Vagina (tissue), 2 donors: ENCODE results near the gene NEDD4.

Experiments
- CTCF ChIP-seq, 3 experiments: fragments of 450-650 bp in 2 of 3; fragments of 200-600 bp in 1 of 3; sonication (generic) in 1 of 3; IDR thresholded peaks; one replicate each; pipeline ENCODE4 v1.5.1; 2017 to 2019; ENCODE audit warnings: antibody characterized with exemption in 3 of 3, mild to moderate bottlenecking in 2 of 3, moderate library complexity in 2 of 3
- POLR2A ChIP-seq, 2 donors: fragments of 450-650 bp; IDR thresholded peaks; one replicate each; pipeline ENCODE4 v1.6.1; 2017; ENCODE audit warnings: antibody characterized with exemption in 2 of 2, mild to moderate bottlenecking in 2 of 2, moderate library complexity in 2 of 2
- POLR2AphosphoS5 ChIP-seq, 2 donors: sonication (generic); formaldehyde crosslinking; IDR thresholded peaks; one replicate each; pipeline ENCODE4 v1.9.0; 2017; ENCODE audit warnings: antibody characterized with exemption in 2 of 2, mild to moderate bottlenecking in 2 of 2, low read depth in 1 of 2; ENCODE audit not compliant: insufficient read depth in 1 of 2

GRCh38 chr15:55992769-55993110, 672 bp downstream of the NEDD4 start:
- no peak for TF ChIP-seq POLR2A (IDR thresholded peaks at IDR 0.05)
- TF ChIP-seq CTCF (IDR thresholded peaks at IDR 0.05) = no peak
- TF ChIP-seq POLR2AphosphoS5 (IDR thresholded peaks at IDR 0.05; ENCODE audit: insufficient read depth in 1 of 2, low read depth in 1 of 2) = no peak
